Measurements from ENCODE around the gene PFDN1. TPM values are rescaled to one million over a fixed set of nuclear protein-coding genes. Genes with fewer than 3 reads are reported as not detected.

PFDN1 gene
- total and polyA plus RNA-seq, 10 of the 15 experiments (the other 5 are each of a cell fraction or from before 2014, with no cell fraction given) = 62.9 to 193 (median 102) TPM

GRCh38 chr5:140282266-140282665 lies 20.6 kb downstream of the PFDN1 start:
- intact Hi-C loops (cut with micrococcal nuclease; ENCODE audit: unreplicated experiment) = no loop called here
- BruUV-seq (replicated peaks) = no TSS peak
- no peak overlapping the region for H3K9ac ChIP-seq (ENCODE audit: control insufficient read depth, insufficient read depth, low read length)
- no peak overlapping the region for H3K27ac ChIP-seq (ENCODE audit: control insufficient read depth, insufficient read depth)
- WGBS (ENCODE audit: insufficient coverage, insufficient replicate concordance, low lambda C conversion rate, missing lambda C conversion rate) = 90% methylated on average over 2 of the region's 2 CpGs
- H3K79me2 ChIP-seq (ENCODE audit: control insufficient read depth, insufficient read depth, low read length) = peaks cover 21% of the 10 kb centered on the region
- in situ Hi-C loops (cut with MboI) = no loop called here
- peaks cover 13% of the 10 kb centered on the region for H3K4me1 ChIP-seq (ENCODE audit: control insufficient read depth, insufficient read depth, low read length)
- DNase-seq (ENCODE audit: low read depth, low spot score) = no peak
- no peak overlapping the region for H3K4me2 ChIP-seq (ENCODE audit: control insufficient read depth, insufficient read depth)
- H2AFZ ChIP-seq (ENCODE audit: control insufficient read depth, low read depth, low read length) = no peak overlapping the region
- RAD21 ChIA-PET (ENCODE audit: unreplicated experiment) = interaction anchor here (0.8 to 1.7 kb wide), 3 partner anchors 13 to 63 kb away, joined by 3 to 6 read pairs (median 3); no protein-coding TSS in a partner anchor
- TF ChIP-seq FOXK2 (IDR thresholded peaks at IDR 0.05) = no peak
- no peak for TF ChIP-seq TCF12 (IDR thresholded peaks at IDR 0.05; ENCODE audit: low read depth, low read length)
- no peak for TF ChIP-seq TBL1XR1 (IDR thresholded peaks at IDR 0.05; ENCODE audit: low read depth, low read length)
- TF ChIP-seq USF1 (IDR thresholded peaks at IDR 0.05; ENCODE audit: borderline replicate concordance, extremely low read length, insufficient read depth, low read depth, low read length) = no peak
- H3K36me3 ChIP-seq (ENCODE audit: control insufficient read depth in 2 of 2, insufficient read depth in 2 of 2, low read length in 1 of 2) = peaks cover 0 to 2% of the 10 kb centered on the region in 2 experiments; a peak in 3 of 4 replicates
- no peaks in the 10 kb centered on the region for H3K27me3 ChIP-seq (replicated peaks in 1 of 2; ENCODE audit: control insufficient read depth in 2 of 2, insufficient read depth in 2 of 2, low read length in 1 of 2)
- CTCF ChIA-PET = interaction anchor here (1.5 to 2.6 kb wide), 3 partner anchors 13 to 69 kb away, joined by 3 to 10 read pairs (median 6); partner anchors contain the start of gene HBEGF
- no peaks in the 10 kb centered on the region for H4K20me1 ChIP-seq (ENCODE audit: control insufficient read depth, insufficient read depth)
- no peak for FAIRE-seq
- no peak overlapping the region for H3K4me3 ChIP-seq
- H3K9me3 ChIP-seq (replicated peaks; ENCODE audit: control insufficient read depth, insufficient read depth, low read length) = peaks cover 2% of the 10 kb centered on the region; the same call in 1 of the 3 replicates
- ATAC-seq = no peak
- SMC1A ChIA-PET (ENCODE audit: uncharacterized antibody, unreplicated experiment) = interaction anchor here (1.0 kb wide), 1 partner anchor 70 kb away, joined by 3 read pairs; no protein-coding TSS in a partner anchor
- POLR2A ChIA-PET = interaction anchor here (0.6 to 1.5 kb wide), 4 partner anchors 21 to 73 kb away, joined by 3 to 5 read pairs (median 4); partner anchors contain the start of gene PFDN1

- H3K4me2 ChIP-seq (ENCODE audit: control insufficient read depth, insufficient read depth) = no peak overlapping the region
- H3K27ac ChIP-seq (ENCODE audit: control insufficient read depth, insufficient read depth) = no peak overlapping the region
- H2AFZ ChIP-seq (ENCODE audit: control insufficient read depth, low read depth, low read length) = no peak overlapping the region
- no peak overlapping the region for H3K9ac ChIP-seq (ENCODE audit: control insufficient read depth, insufficient read depth, low read length)
- ChIA-PET RAD21 (ENCODE audit: unreplicated experiment) (no interaction called here), POLR2A (interaction anchor here (1.2 to 1.5 kb wide), 2 partner anchors 8 to 16 kb away, joined by 3 read pairs; no protein-coding TSS in a partner anchor), SMC1A (ENCODE audit: uncharacterized antibody, unreplicated experiment) (interaction anchor here (0.7 to 1.5 kb wide), 4 partner anchors 21 to 53 kb away, joined by 3 to 6 read pairs (median 4); no protein-coding TSS in a partner anchor), CTCF (interaction anchor here (0.7 to 1.4 kb wide), 3 partner anchors 76 to 108 kb away, joined by 3 to 5 read pairs (median 3); no protein-coding TSS in a partner anchor)
- peaks cover 2 to 8% of the 10 kb centered on the region in 2 experiments; a peak in 3 of 4 replicates for H3K36me3 ChIP-seq (ENCODE audit: control insufficient read depth in 2 of 2, insufficient read depth in 2 of 2, low read length in 1 of 2)
- no peaks in the 10 kb centered on the region for H3K79me2 ChIP-seq (ENCODE audit: control insufficient read depth, insufficient read depth, low read length)
- ATAC-seq (no peak), FAIRE-seq (no peak), DNase-seq (ENCODE audit: low read depth, low spot score) (no peak)
- no TSS peak for BruUV-seq (replicated peaks)
- intact Hi-C loops (cut with micrococcal nuclease; ENCODE audit: unreplicated experiment) (no loop called here), in situ Hi-C loops (cut with MboI) (no loop called here)
- no peaks in the 10 kb centered on the region for H3K4me1 ChIP-seq (ENCODE audit: control insufficient read depth, insufficient read depth, low read length)
- no peak overlapping the region for H3K4me3 ChIP-seq
- no peaks in the 10 kb centered on the region for H4K20me1 ChIP-seq (ENCODE audit: control insufficient read depth, insufficient read depth)
- no peaks in the 10 kb centered on the region for H3K27me3 ChIP-seq (replicated peaks in 1 of 2; ENCODE audit: control insufficient read depth in 2 of 2, insufficient read depth in 2 of 2, low read length in 1 of 2)
- peaks cover 2% of the 10 kb centered on the region; the same call in 1 of the 3 replicates for H3K9me3 ChIP-seq (replicated peaks; ENCODE audit: control insufficient read depth, insufficient read depth, low read length)
- TF ChIP-seq HDGF (IDR thresholded peaks at IDR 0.05) = no peak
- no peak for TF ChIP-seq TARDBP (IDR thresholded peaks at IDR 0.05; ENCODE audit: borderline replicate concordance)
- no peak for TF ChIP-seq CBX3 (IDR thresholded peaks at IDR 0.05; ENCODE audit: borderline replicate concordance, low read depth)
- TF ChIP-seq SUZ12 (IDR thresholded peaks at IDR 0.05; ENCODE audit: unreplicated experiment) = no peak
- no peak for TF ChIP-seq MYB (IDR thresholded peaks at IDR 0.05; ENCODE audit: borderline replicate concordance, low read depth, low read length)
- no peak for TF ChIP-seq E4F1 (IDR thresholded peaks at IDR 0.05; ENCODE audit: borderline replicate concordance, partially characterized antibody)
- TF ChIP-seq HCFC1 (IDR thresholded peaks at IDR 0.05; ENCODE audit: low read length) = no peak
- TF ChIP-seq ESRRA (IDR thresholded peaks at IDR 0.05; ENCODE audit: low read length) = no peak
- no peak for TF ChIP-seq IRF5 (IDR thresholded peaks at IDR 0.05; ENCODE audit: borderline replicate concordance)
- TF ChIP-seq JUNB (IDR thresholded peaks at IDR 0.05) = no peak
Measured at GRCh38 chr5:140275837-140276236, 27.1 kb downstream of the PFDN1 start.
